ENCODE data around the gene NBEA.

Gene NBEA

DNA sequence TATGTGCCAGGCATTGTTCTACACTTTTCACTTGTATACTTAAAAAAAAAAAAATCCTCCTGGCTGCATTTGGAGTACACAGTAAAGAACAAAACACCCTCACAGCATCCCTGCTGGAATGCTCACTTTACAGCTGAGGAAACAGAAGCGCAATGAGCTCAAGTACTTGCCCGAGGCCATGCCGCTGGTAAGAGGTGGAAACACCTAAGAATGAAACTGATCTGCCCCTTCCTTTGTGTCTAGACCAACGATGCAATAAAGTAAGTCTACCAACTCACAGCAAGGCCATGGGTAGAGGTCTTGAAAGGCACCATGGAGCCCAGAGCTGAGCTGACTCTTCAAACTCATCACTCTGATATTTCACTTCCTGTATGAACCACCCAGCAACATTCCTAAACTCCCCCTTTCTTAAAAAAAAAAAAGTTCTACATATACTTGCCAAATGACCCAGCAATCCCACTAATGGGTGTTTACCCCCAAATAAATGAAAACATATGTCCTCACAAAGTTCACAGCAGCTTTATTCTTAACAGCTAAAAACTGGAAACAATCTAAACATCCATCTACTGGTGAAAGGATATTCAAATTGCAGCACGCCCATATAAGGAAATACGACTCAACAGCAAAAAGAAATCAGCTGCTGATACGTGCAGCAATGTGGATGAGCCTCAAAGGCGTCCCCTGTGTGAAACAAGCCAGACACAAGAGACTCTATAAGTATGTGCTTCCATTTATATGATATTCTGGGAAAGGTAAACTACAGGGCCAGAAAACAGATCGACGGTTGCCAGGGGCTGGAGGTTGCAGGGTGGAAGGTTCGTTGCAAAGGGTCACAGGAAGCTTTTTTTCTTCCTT is 771.1 kb downstream of the NBEA start:
- TF ChIP-seq, protein P1, sequence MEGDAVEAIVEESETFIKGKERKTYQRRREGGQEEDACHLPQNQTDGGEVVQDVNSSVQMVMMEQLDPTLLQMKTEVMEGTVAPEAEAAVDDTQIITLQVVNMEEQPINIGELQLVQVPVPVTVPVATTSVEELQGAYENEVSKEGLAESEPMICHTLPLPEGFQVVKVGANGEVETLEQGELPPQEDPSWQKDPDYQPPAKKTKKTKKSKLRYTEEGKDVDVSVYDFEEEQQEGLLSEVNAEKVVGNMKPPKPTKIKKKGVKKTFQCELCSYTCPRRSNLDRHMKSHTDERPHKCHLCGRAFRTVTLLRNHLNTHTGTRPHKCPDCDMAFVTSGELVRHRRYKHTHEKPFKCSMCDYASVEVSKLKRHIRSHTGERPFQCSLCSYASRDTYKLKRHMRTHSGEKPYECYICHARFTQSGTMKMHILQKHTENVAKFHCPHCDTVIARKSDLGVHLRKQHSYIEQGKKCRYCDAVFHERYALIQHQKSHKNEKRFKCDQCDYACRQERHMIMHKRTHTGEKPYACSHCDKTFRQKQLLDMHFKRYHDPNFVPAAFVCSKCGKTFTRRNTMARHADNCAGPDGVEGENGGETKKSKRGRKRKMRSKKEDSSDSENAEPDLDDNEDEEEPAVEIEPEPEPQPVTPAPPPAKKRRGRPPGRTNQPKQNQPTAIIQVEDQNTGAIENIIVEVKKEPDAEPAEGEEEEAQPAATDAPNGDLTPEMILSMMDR (IDR thresholded peaks at IDR 0.05; ENCODE audit: extremely low read depth, missing control alignments), result no peak
- no peak for DNase-seq (ENCODE audit: low spot score)

DNA sequence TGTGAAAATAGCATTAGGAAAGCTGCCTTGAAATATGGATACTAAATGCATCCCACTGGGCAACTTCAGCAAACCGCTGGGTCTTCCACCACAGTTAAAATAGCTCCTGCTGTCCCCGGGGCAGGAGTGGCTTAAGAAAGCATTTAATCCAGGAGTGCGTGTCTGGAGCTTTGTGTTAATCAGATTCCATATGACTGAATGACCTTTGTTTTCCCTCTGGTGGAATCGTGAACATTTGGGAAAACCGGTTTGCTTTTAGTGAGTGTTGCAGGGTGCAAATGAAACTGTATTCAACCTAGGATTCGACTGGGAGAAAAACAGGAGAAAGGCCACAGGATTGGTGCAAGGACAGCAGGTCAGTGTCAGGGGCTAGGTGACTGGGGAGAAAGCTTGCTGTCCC is 772.1 kb downstream of the NBEA start:
- TF ChIP-seq, protein P1 (IDR thresholded peaks at IDR 0.05; ENCODE audit: extremely low read depth, missing control alignments), result no peak
- DNase-seq (ENCODE audit: low spot score), result no peak

DNA sequence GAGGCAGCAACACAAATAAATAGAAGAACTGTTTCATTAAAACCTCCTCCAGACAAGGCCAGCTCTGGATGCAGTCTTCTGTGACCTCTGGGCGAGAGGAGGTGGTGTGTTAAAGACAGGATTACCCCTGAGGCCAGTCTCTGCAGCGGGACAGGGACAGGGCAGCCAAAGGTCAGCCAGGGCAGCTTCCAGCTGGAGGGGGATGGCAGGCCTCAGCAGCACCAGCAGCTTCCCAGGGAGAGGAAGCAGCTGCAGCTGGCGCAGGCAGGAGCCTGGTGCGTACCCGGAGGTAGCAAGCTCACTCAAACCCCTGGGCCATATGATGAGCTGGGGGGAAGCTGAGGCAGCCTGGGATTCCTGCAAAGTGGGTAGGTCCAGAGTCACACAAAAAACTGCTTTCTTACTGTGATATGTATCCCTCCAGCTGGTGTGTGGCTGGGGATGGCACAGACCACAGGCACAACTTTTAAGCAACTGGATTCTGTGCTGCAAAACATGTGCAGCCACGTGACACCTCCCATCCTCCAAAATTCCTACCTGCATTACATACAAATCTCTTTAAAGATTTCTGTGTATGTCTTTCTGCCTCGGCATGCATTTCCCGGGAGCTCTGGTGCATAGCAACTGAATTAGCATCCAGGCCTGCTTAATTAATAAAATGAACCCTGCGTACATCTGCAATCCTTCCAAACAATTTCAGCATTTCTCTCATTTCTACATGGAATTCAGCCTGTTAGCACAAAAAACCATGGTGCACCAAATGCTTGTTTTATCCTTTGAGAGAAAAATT is 772.7 kb downstream of the NBEA start:
- DNase-seq (ENCODE audit: low spot score), result no peak

DNA sequence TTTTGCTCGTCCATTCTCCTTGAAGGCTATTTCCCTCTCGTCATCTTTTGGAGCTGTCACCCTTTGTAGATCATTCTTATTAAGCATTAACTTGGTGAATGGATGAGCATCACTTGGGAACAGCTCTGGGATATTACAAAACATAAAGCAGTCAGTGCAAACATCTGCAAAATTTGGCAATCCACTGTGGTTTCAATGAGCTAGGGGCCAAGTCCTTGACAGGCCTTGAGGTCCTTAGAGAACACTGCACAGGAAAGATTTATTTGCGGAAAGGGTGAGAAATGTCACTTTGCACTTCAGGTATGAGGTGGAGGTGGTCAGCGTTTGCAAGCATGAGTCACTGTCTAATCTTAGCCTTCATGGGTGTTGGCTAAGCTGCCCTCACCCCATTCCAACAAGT is 774.1 kb downstream of the NBEA start:
- DNase-seq (ENCODE audit: low spot score), result no peak

More for the DNA sequence above, 772.7 kb downstream of the NBEA start:
- TF ChIP-seq, protein P1 (IDR thresholded peaks at IDR 0.05; ENCODE audit: extremely low read depth, missing control alignments), result no peak

DNA sequence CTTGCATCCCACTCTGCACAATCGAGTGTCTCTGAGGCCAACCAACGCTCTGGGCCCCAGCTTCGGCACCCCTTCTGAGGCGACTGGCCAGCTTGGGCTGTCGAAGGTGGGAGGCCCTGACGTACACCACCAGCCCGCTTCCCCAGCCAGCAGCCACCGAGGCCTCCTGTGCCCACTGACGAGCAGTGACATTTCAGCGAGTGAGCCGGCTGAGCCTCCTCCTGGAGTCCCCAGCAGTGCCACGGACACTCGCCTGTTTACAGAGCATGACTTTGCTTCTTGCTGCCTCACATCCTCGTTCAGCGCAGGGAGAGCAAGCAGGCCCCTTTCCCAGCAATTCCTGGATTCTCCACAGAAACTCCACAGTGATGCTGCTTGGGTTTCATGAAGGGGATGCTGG is 774.7 kb downstream of the NBEA start:
- TF ChIP-seq, protein P1 (IDR thresholded peaks at IDR 0.05; ENCODE audit: extremely low read depth, missing control alignments), result no peak
- DNase-seq (ENCODE audit: low spot score), result no peak

More for the DNA sequence above, 774.1 kb downstream of the NBEA start:
- TF ChIP-seq, protein P1 (IDR thresholded peaks at IDR 0.05; ENCODE audit: extremely low read depth, missing control alignments), result no peak

DNA sequence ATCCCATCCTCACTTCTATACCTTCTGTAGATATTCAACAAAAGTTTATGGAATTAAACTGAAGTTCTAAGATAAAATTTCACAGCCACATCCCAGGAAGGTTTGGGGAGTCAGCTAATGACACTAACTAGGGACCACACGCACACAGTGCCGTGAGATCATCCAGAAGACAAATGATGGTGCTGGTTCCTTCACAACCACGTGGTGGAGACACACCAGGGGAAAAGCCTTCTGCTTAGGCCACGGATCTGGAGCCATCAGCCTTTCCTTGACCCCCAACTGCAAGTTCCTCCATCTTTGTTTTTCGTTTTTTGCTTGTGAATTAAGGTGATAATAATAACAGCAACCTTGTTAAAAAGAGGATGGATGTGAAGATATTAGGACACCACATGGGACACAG is 776.0 kb downstream of the NBEA start:
- TF ChIP-seq, protein P1 (IDR thresholded peaks at IDR 0.05; ENCODE audit: extremely low read depth, missing control alignments), result no peak
- no peak for DNase-seq (ENCODE audit: low spot score)

DNA sequence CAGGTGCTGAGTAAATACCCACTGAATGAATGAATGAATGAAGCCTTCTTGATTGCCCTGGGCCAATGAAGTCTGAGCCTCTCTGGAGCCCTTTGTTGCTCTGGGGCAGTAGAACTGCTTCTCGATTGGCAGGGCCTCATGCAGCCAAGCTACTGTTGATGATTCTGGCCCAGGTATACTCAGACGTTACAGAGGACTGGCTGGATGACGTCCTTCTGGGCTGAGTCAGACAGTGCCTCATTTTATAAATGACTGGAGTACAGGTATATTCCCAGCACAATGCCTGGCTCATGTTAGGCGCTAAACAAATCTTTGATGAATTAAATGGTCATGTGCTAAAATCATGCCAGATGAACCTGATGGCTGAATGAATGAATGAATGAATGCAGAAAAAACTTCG is 778.2 kb downstream of the NBEA start:
- DNase-seq (ENCODE audit: low spot score), result no peak
- TF ChIP-seq, protein P1 (IDR thresholded peaks at IDR 0.05; ENCODE audit: extremely low read depth, missing control alignments), result no peak

Measured in GM20000 (cell line).